ENCODE results near the gene TRMT44.
A peak's percentile ranks its signal among the peaks of the same experiment; 100 is the strongest.

The TRMT44 gene, protein sequence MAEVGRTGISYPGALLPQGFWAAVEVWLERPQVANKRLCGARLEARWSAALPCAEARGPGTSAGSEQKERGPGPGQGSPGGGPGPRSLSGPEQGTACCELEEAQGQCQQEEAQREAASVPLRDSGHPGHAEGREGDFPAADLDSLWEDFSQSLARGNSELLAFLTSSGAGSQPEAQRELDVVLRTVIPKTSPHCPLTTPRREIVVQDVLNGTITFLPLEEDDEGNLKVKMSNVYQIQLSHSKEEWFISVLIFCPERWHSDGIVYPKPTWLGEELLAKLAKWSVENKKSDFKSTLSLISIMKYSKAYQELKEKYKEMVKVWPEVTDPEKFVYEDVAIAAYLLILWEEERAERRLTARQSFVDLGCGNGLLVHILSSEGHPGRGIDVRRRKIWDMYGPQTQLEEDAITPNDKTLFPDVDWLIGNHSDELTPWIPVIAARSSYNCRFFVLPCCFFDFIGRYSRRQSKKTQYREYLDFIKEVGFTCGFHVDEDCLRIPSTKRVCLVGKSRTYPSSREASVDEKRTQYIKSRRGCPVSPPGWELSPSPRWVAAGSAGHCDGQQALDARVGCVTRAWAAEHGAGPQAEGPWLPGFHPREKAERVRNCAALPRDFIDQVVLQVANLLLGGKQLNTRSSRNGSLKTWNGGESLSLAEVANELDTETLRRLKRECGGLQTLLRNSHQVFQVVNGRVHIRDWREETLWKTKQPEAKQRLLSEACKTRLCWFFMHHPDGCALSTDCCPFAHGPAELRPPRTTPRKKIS

DNA sequence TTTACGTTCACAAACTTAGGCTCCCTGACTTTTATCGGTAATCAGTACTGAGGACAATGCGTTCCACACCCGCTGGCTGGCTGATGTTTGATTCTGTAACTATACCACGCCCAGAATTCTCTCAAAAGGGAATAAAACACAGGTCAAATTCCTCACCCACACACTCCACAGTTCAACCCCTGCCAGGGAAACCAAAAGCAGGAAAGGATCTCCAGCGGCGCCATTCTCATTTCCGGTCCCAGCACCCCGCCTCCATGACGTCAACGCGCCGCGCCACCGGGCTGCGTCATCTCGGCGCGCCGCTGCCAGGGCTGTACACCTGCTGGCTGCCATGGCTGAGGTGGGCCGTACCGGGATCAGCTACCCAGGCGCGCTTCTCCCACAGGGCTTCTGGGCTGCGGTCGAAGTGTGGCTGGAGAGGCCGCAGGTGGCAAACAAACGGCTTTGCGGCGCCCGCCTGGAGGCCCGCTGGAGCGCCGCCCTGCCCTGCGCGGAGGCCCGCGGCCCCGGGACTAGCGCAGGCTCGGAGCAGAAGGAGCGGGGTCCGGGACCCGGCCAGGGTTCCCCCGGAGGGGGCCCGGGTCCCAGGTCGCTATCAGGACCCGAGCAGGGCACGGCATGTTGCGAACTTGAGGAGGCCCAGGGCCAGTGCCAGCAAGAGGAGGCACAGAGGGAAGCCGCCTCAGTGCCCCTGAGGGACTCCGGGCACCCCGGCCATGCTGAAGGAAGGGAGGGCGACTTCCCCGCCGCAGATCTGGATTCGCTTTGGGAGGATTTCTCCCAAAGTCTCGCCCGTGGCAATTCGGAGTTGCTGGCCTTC, at the start of gene TRMT44, which contains the start of gene ACOX3:
TRMT44 (plus strand) TSS at position 286 of the 820 bp plus-strand sequence; CDS start at position 332, 46 bp downstream.
ACOX3 (minus strand) TSS at position 232 of the 820 bp plus-strand sequence. CDS start 24,202 bp downstream, outside the sequence.
- no peak for TF ChIP-seq EZH2phosphoT487 (IDR thresholded peaks at IDR 0.05; ENCODE audit: low read depth)
- TF ChIP-seq, protein P1, sequence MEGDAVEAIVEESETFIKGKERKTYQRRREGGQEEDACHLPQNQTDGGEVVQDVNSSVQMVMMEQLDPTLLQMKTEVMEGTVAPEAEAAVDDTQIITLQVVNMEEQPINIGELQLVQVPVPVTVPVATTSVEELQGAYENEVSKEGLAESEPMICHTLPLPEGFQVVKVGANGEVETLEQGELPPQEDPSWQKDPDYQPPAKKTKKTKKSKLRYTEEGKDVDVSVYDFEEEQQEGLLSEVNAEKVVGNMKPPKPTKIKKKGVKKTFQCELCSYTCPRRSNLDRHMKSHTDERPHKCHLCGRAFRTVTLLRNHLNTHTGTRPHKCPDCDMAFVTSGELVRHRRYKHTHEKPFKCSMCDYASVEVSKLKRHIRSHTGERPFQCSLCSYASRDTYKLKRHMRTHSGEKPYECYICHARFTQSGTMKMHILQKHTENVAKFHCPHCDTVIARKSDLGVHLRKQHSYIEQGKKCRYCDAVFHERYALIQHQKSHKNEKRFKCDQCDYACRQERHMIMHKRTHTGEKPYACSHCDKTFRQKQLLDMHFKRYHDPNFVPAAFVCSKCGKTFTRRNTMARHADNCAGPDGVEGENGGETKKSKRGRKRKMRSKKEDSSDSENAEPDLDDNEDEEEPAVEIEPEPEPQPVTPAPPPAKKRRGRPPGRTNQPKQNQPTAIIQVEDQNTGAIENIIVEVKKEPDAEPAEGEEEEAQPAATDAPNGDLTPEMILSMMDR (IDR thresholded peaks at IDR 0.05; ENCODE audit: low read depth, low read length) = no peak
- H3K4me3 ChIP-seq (ENCODE audit: low read length) = peak within 1 kb of the TSS; percentile 84
- peaks cover 3% of the 10 kb centered on the region for H3K36me3 ChIP-seq (replicated peaks; ENCODE audit: low read depth, low read length)
- H2AFZ ChIP-seq (ENCODE audit: low read depth, low read length) = peak within 1 kb of the TSS; percentile 44; the same call in 1 of the 2 replicates
- no peaks in the 10 kb centered on the region for H3K27me3 ChIP-seq (ENCODE audit: low read depth, low read length)
- H3K9ac ChIP-seq (ENCODE audit: low read length) = peak within 1 kb of the TSS; percentile 95
- H3K79me2 ChIP-seq (ENCODE audit: low read length) = peaks cover 96% of the 10 kb centered on the region
- peaks cover 13% of the 10 kb centered on the region; the same call in 1 of the 2 replicates for H4K20me1 ChIP-seq (ENCODE audit: insufficient read depth, low read length)
- no peaks in the 10 kb centered on the region for H3K9me3 ChIP-seq (ENCODE audit: insufficient read depth, low read length)
- peak within 1 kb of the TSS; percentile 85 for H3K27ac ChIP-seq (ENCODE audit: low read length)
- peaks cover 51% of the 10 kb centered on the region for H3K4me1 ChIP-seq (ENCODE audit: low read length)
- H3K4me2 ChIP-seq (ENCODE audit: low read length) = peak within 1 kb of the TSS; percentile 97

DNA sequence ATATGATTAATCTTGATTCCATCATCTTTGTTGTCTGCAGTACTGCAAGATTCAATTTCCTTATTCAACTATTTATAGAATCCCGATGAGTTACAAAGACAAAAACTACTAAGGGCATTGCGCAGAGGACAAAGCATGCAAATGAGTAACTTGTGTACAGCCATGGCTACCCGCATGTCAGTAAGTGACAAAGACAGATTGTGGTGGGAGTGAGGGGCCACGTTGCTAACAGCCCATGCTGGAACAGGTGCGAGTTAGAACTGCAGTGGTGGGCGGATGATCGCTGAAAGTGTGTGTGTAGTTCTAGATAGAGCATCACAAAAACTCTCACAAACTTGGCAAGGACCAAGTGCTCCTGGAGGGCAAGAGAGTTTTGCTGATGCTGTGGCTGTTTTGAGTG, 49.5 kb upstream of the TRMT44 start:
- Histone ChIP-seq H3K4me1 (ENCODE audit: low read length) (peaks cover 24% of the 10 kb centered on the region), H3K36me3 (replicated peaks; ENCODE audit: low read depth, low read length) (peaks cover 24% of the 10 kb centered on the region), H3K9ac (ENCODE audit: low read length) (no peak overlapping the region), H3K4me2 (ENCODE audit: low read length) (peak overlapping the region; percentile 60), H2AFZ (ENCODE audit: low read depth, low read length) (no peak overlapping the region), H3K4me3 (ENCODE audit: low read length) (no peak overlapping the region), H3K9me3 (ENCODE audit: insufficient read depth, low read length) (no peaks in the 10 kb centered on the region), H3K79me2 (ENCODE audit: low read length) (no peaks in the 10 kb centered on the region), H4K20me1 (ENCODE audit: insufficient read depth, low read length) (no peaks in the 10 kb centered on the region), H3K27ac (ENCODE audit: low read length) (peak overlapping the region; percentile 80), H3K27me3 (ENCODE audit: low read depth, low read length) (no peaks in the 10 kb centered on the region)
- TF ChIP-seq EZH2phosphoT487 (IDR thresholded peaks at IDR 0.05; ENCODE audit: low read depth) = no peak
- TF ChIP-seq, protein P1 (IDR thresholded peaks at IDR 0.05; ENCODE audit: low read depth, low read length) = no peak

DNA sequence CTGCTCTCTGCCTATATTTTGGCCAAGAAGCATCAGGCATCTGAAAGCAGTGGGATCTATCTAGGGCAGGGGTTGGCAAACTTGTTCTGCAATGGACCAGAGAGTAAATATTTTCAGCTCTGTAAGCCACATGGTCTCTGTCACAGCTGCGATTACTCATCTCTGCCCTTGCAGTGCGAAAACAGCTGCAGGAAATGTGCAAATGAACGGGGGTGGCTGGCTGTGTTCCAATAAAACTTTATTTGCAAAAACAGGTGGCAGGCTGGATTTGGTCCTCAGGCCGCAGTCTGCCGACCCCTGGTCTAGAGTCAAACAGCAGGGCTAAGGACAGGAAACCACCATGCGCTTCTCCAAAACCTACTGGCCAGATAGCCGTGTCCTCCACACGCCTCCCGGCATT, 48.6 kb upstream of the TRMT44 start:
- Histone ChIP-seq H3K79me2 (ENCODE audit: low read length) (no peaks in the 10 kb centered on the region), H3K4me2 (ENCODE audit: low read length) (peak overlapping the region; percentile 60), H3K4me3 (ENCODE audit: low read length) (peak overlapping the region; percentile 15), H2AFZ (ENCODE audit: low read depth, low read length) (no peak overlapping the region), H3K9ac (ENCODE audit: low read length) (peak overlapping the region; percentile 9; the same call in 1 of the 2 replicates), H3K4me1 (ENCODE audit: low read length) (peaks cover 24% of the 10 kb centered on the region), H3K36me3 (replicated peaks; ENCODE audit: low read depth, low read length) (peaks cover 24% of the 10 kb centered on the region), H3K9me3 (ENCODE audit: insufficient read depth, low read length) (no peaks in the 10 kb centered on the region), H3K27ac (ENCODE audit: low read length) (peak overlapping the region; percentile 80), H4K20me1 (ENCODE audit: insufficient read depth, low read length) (no peaks in the 10 kb centered on the region), H3K27me3 (ENCODE audit: low read depth, low read length) (no peaks in the 10 kb centered on the region)
- no peak for TF ChIP-seq EZH2phosphoT487 (IDR thresholded peaks at IDR 0.05; ENCODE audit: low read depth)
- TF ChIP-seq, protein P1 (IDR thresholded peaks at IDR 0.05; ENCODE audit: low read depth, low read length) = no peak

Measured in OCI-LY3 (cell line).